Upper lobe of left lung (tissue), 6 donors: ENCODE measurements around the gene KDM2A. TPM values are rescaled to one million over a fixed set of nuclear protein-coding genes. Genes with fewer than 3 reads are reported as not detected.
A peak's percentile ranks its signal among the peaks of the same experiment; 100 is the strongest.

Experiments used
- ATAC-seq, 2 donors: fragments of 200-7000 bp; cut with Tn5 transposase; one replicate each; pipeline ENCODE4 v1.9.1; 2022; ENCODE audit warnings: mild to moderate bottlenecking in 2 of 2, moderate library complexity in 2 of 2; ENCODE audit not compliant: low FRiP score in 2 of 2
- DNase-seq, 2 donors: peaks; one replicate each; pipeline ENCODE4 v3.0.0-alpha.2; 2019 to 2020
- H3K27ac ChIP-seq, 4 donors: fragments of 200-600 bp; sonication (generic); one replicate each; pipeline ENCODE4 v1.5.1; 2016 to 2019
- H3K27me3 ChIP-seq, 4 donors: fragments of 200-600 bp; sonication (generic); one replicate each; pipeline ENCODE4 v1.5.1; 2017 to 2019
- H3K36me3 ChIP-seq, 4 donors: fragments of 200-600 bp; sonication (generic); one replicate each; pipeline ENCODE4 v1.5.1; 2016 to 2019
- H3K4me1 ChIP-seq, 4 donors: fragments of 200-600 bp; sonication (generic); one replicate each; pipeline ENCODE4 v1.5.1; 2018 to 2019
- H3K4me3 ChIP-seq, 4 donors: fragments of 200-600 bp; sonication (generic); one replicate each; pipeline ENCODE4 v1.5.1; 2017 to 2019; ENCODE audit warnings: mild to moderate bottlenecking in 2 of 4, moderate library complexity in 1 of 4
- H3K9me3 ChIP-seq, 4 donors: fragments of 200-600 bp; sonication (generic); one replicate each; pipeline ENCODE4 v1.5.1; 2018 to 2019
- CTCF ChIP-seq, 6 experiments: fragments of 450-650 bp in 4 of 6; fragments of 200-600 bp in 2 of 6; sonication (generic) in 2 of 6; IDR thresholded peaks; one replicate each; pipeline ENCODE4 v1.5.1; 2016 to 2019; ENCODE audit warnings: antibody characterized with exemption in 6 of 6
- EP300 ChIP-seq, 4 donors: sonication (generic); formaldehyde crosslinking; IDR thresholded peaks; one replicate each; pipeline ENCODE4 v1.5.1; 2017; ENCODE audit warnings: antibody characterized with exemption in 4 of 4, control low read depth in 2 of 4
- POLR2A ChIP-seq, 4 donors: fragments of 450-650 bp; IDR thresholded peaks; one replicate each; pipeline ENCODE4 v1.5.1; 2016 to 2017; ENCODE audit warnings: antibody characterized with exemption in 4 of 4, mild to moderate bottlenecking in 2 of 4
- POLR2AphosphoS5 ChIP-seq, 2 donors: sonication (generic); formaldehyde crosslinking; IDR thresholded peaks; one replicate each; pipeline ENCODE4 v1.5.1; 2017; ENCODE audit warnings: antibody characterized with exemption in 2 of 2
- WGBS, 2 donors: methylation state at CpG; one replicate each; pipeline ENCODE4 v1.1.5; 2017 to 2018; 5-methylcytosine and 5-hydroxymethylcytosine counted together
- total RNA-seq, 6 donors: library from RNA; depleted of rRNA in 4 of 6; stranded (reverse); fragments of >200 nt in 4 of 6; gene quantifications; one replicate each; pipeline versions ENCODE4 v1.1.0 to v1.2.1, GENCODE V29; 2016 to 2021
- donor health status: DM: no; HTN: no; CAD: no; lungs with moderate emphysema.
- donor health status: DM: no; HTN: yes; CAD: no; lungs with severe emphysema.

The KDM2A gene
- total RNA-seq, 6 donors from 2014 or later: 63.1 to 229 (median 74.0) TPM

DNA sequence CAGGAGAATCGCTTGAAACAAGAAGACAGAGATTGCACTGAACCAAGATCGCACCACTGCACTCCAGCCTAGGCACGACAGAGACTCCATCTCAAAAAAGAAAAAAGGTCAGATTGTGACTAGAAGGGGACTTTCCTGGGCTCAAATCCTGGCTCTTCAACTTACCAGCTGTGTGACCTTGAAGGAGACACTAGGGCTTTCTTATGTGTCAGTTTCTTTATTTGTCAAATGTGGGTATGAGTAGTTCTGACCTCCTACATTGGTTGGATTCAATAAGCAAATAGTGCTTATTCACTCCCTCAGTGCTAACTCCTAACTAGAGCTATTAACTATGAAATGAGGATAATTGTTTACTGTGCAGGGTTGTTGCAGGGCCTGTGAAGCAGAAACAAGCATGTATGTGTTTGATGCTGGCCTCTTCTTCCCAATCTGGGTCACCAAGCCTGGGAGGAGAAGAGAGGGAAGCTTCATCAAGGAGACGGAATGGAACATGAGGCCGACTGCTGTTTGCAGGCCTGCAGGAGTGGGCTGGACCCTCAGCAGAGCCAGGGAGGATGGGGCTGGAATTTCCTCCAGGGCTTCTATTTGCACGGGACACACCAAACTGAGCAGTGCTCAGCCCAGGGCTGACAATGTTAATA, 39.9 kb upstream of the KDM2A start:
- Histone ChIP-seq H3K27ac (no peak overlapping the region), H3K36me3 (no peaks in the 10 kb centered on the region), H3K9me3 (no peaks in the 10 kb centered on the region), H3K4me3 (no peak overlapping the region), H3K27me3 (no peaks in the 10 kb centered on the region), H3K4me1 (peaks cover 10 to 12% (median 11%) of the 10 kb centered on the region in 4 donors)
- DNase-seq (no peak), ATAC-seq (no peak)
- no peak for TF ChIP-seq CTCF (IDR thresholded peaks at IDR 0.05)
- no peak for TF ChIP-seq POLR2AphosphoS5 (IDR thresholded peaks at IDR 0.05)
- TF ChIP-seq EP300 (IDR thresholded peaks at IDR 0.05): no peak
- TF ChIP-seq POLR2A (IDR thresholded peaks at IDR 0.05): no peak
- 90 to 91% methylated on average over 6 of the region's 6 CpGs for WGBS, 2 donors

DNA sequence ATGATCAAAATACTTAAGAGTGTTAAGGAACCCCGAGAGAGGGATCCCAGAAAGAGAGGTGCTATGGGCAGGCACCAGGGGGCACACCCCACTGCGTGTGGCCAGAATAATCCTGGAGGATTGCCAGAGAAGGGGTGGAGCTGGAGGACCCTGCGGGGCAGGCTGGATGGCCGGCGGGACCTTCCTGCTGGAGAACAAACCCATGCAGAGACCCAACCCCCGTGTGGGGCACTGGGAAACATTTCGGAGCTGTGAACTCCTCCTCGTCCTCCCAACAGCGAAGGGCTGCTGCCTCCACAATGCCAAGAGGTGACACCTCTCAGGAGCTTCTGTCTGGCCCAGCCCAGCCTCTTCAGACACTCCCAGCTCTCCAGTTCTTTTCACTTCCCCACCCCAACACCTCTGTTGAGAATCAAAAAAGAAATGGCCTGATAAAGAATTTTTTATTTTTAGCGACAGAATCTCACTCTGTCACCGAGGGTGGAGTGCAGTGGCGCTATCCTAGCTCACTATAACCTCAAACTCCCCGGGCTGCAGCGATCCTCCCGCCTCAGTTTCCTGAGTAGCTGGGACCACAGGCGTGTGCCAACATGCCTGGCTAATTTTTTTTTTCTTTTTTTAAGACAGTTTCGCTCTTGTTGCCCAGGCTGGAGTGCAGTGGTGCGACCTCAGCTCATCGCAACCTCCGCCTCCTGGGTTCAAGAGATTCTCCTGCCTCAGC, 36.8 kb upstream of the KDM2A start:
- Histone ChIP-seq H3K27me3 (no peaks in the 10 kb centered on the region), H3K36me3 (no peaks in the 10 kb centered on the region), H3K4me3 (peak overlapping the region in 1 of 4 donors; percentile 26), H3K4me1 (peaks cover 10 to 12% (median 11%) of the 10 kb centered on the region in 4 donors), H3K27ac (no peak overlapping the region), H3K9me3 (no peaks in the 10 kb centered on the region)
- no peak for TF ChIP-seq POLR2AphosphoS5 (IDR thresholded peaks at IDR 0.05)
- TF ChIP-seq POLR2A (IDR thresholded peaks at IDR 0.05): no peak
- TF ChIP-seq EP300 (IDR thresholded peaks at IDR 0.05): no peak
- TF ChIP-seq CTCF (IDR thresholded peaks at IDR 0.05): no peak
- ATAC-seq: no peak
- peak in 1 of 2 donors; percentile 28 for DNase-seq
- 28 to 30% methylated on average over 20 of the region's 20 CpGs for WGBS, 2 donors

DNA sequence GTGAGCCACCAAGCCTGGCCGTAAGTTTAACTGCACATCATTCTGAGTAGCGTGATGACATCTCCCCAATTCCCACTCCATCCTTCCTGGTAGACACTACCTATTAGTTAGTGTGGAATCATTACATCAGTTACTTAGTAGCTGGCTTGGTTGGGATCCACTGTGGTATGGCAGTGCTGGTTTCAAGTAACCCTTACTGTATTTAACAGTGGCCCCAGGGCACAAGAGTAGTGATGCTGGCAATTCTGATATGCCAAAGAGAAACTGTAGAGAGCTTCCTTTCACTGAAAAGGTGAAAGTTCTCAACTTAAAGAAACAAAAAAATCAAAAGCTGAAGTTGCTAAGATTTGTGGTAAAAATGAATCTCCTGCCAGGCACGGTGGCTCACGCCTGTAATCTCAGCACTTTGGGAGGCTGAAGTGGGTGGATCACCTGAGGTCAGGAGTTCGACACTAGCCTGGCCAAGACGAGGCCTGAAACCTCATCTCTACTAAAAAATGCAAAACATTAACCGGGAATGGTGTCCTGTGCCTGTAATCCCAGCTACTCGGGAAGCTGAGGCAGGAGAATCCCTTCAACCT, 35.2 kb upstream of the KDM2A start:
- Histone ChIP-seq H3K27ac (no peak overlapping the region), H3K4me3 (no peak overlapping the region), H3K4me1 (peaks cover 10 to 12% (median 11%) of the 10 kb centered on the region in 4 donors), H3K9me3 (no peaks in the 10 kb centered on the region), H3K36me3 (no peaks in the 10 kb centered on the region), H3K27me3 (no peaks in the 10 kb centered on the region)
- TF ChIP-seq POLR2A (IDR thresholded peaks at IDR 0.05) (no peak), EP300 (IDR thresholded peaks at IDR 0.05) (no peak), POLR2AphosphoS5 (IDR thresholded peaks at IDR 0.05) (no peak), CTCF (IDR thresholded peaks at IDR 0.05) (no peak)
- WGBS, 2 donors: 93 to 94% methylated on average over 8 of the region's 8 CpGs
- DNase-seq (no peak), ATAC-seq (no peak)

DNA sequence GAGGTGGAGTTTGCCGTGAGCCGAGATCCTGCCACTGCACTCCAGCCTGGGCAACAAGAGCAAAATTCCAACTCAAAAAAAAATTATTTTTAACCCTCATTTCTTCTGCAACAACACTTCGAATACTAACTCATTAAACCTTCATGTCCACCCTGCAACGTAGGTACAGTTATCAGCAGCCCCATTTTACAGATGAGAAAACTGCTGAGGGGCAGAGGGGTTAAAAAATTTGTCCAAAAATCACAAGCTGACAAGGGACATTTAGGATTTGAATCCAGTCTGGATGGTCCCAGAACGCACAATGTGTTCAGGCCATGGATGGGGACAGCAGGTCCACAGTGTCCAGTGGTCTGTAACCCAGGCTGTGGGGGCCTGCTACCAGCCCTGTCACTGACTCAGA, 33.4 kb upstream of the KDM2A start:
- Histone ChIP-seq H3K36me3 (no peaks in the 10 kb centered on the region), H3K27ac (no peak overlapping the region), H3K27me3 (no peaks in the 10 kb centered on the region), H3K9me3 (no peaks in the 10 kb centered on the region), H3K4me3 (no peak overlapping the region), H3K4me1 (peaks cover 10 to 12% (median 11%) of the 10 kb centered on the region in 4 donors)
- 95 to 99% methylated on average over 5 of the region's 5 CpGs for WGBS, 2 donors
- ATAC-seq (no peak), DNase-seq (no peak)
- no peak for TF ChIP-seq CTCF (IDR thresholded peaks at IDR 0.05)
- no peak for TF ChIP-seq EP300 (IDR thresholded peaks at IDR 0.05)
- no peak for TF ChIP-seq POLR2A (IDR thresholded peaks at IDR 0.05)
- no peak for TF ChIP-seq POLR2AphosphoS5 (IDR thresholded peaks at IDR 0.05)
